ENCODE results near the gene ITSN1. TPM values are rescaled to one million over a fixed set of nuclear protein-coding genes. Genes with fewer than 3 reads are reported as not detected.
"Not testable (repeated sequence)": the region's sequence is repeated elsewhere in the genome, so short reads cannot be mapped to it uniquely, and the experiment has no call there.

Gene ITSN1
- total and polyA plus RNA-seq, 12 donors: 20.0 to 60.5 (median 36.7) TPM

- no peaks in the 10 kb centered on the region for H3K9me3 ChIP-seq (replicated peaks in 1 of 3)
- H3K4me1 ChIP-seq (replicated peaks in 1 of 2): peaks cover 0 to 12% of the 10 kb centered on the region in 2 donors
- no peak for TF ChIP-seq POLR2A (IDR thresholded peaks at IDR 0.05)
- no peak for TF ChIP-seq CTCF (IDR thresholded peaks at IDR 0.05)
- H3K4me3 ChIP-seq: no peak overlapping the region
- DNase-seq: no peak
- H3K27ac ChIP-seq: no peak overlapping the region
- intact Hi-C loops (cut with DNase I): no loop called here
- H3K27me3 ChIP-seq: no peaks in the 10 kb centered on the region
- H3K36me3 ChIP-seq (replicated peaks in 1 of 2): peaks cover 0 to 11% of the 10 kb centered on the region in 2 donors
- WGBS, 4 donors: 79 to 90% (median 82%) methylated on average over 4 of the region's 4 CpGs
Measured at GRCh38 chr21:33917421-33917820, 275.1 kb downstream of the ITSN1 start.

- intact Hi-C loops (cut with DNase I): loop anchor here (5.0 to 10.0 kb wide), 2 partner anchors 271 to 423 kb away; no protein-coding TSS in a partner anchor
- Histone ChIP-seq H3K9me3 (replicated peaks in 1 of 3) (no peaks in the 10 kb centered on the region), H3K27ac (no peak overlapping the region), H3K4me1 (replicated peaks in 1 of 2) (peaks cover 0 to 6% of the 10 kb centered on the region in 2 donors), H3K27me3 (no peaks in the 10 kb centered on the region), H3K4me3 (no peak overlapping the region), H3K36me3 (replicated peaks in 1 of 2) (no peaks in the 10 kb centered on the region)
- peak; percentile 80 to 96 (median 90) for DNase-seq
- TF ChIP-seq POLR2A (IDR thresholded peaks at IDR 0.05): no peak
- peak; percentile 92 to 97 (median 94) for TF ChIP-seq CTCF (IDR thresholded peaks at IDR 0.05)
- 22 to 76% (median 42%) methylated on average over 5 to 13 of the region's 13 CpGs for WGBS, 4 donors
Measured at GRCh38 chr21:33924079-33924765, 281.9 kb downstream of the ITSN1 start.

GRCh38 chr21:33924766-33925100, 282.4 kb downstream of the ITSN1 start:
- H3K27ac ChIP-seq: no peak overlapping the region
- H3K4me1 ChIP-seq (replicated peaks in 1 of 2): peaks cover 0 to 6% of the 10 kb centered on the region in 2 donors
- no peaks in the 10 kb centered on the region for H3K9me3 ChIP-seq (replicated peaks in 1 of 3)
- 79 to 94% (median 84%) methylated on average over 3 of the region's 3 CpGs for WGBS, 4 donors
- H3K4me3 ChIP-seq: no peak overlapping the region
- H3K27me3 ChIP-seq: no peaks in the 10 kb centered on the region
- no peak for DNase-seq
- TF ChIP-seq CTCF (IDR thresholded peaks at IDR 0.05): no peak
- TF ChIP-seq POLR2A (IDR thresholded peaks at IDR 0.05): no peak
- H3K36me3 ChIP-seq (replicated peaks in 1 of 2): no peaks in the 10 kb centered on the region
- intact Hi-C loops (cut with DNase I): loop anchor here (5.0 to 10.0 kb wide), 2 partner anchors 270 to 423 kb away; no protein-coding TSS in a partner anchor

- intact Hi-C loops (cut with DNase I): loop anchor here in 1 of 2 donors (10.0 kb wide), 1 partner anchor 269 kb away; no protein-coding TSS in a partner anchor
- H3K27me3 ChIP-seq; H3K27ac ChIP-seq; H3K36me3 ChIP-seq (replicated peaks in 1 of 2); H3K4me1 ChIP-seq (replicated peaks in 1 of 2); DNase-seq; H3K9me3 ChIP-seq (replicated peaks in 1 of 3); H3K4me3 ChIP-seq: not testable (repeated sequence)
- WGBS, 4 donors: 90 to 100% (median 93%) methylated on average over 1 to 2 of the region's 2 CpGs
Measured at GRCh38 chr21:33926248-33926647, 283.9 kb downstream of the ITSN1 start.

- H3K4me1 ChIP-seq (replicated peaks in 1 of 2); intact Hi-C loops (cut with DNase I); H3K9me3 ChIP-seq (replicated peaks in 1 of 3); H3K36me3 ChIP-seq (replicated peaks in 1 of 2); H3K27me3 ChIP-seq; DNase-seq: not testable (repeated sequence)
- Histone ChIP-seq H3K27ac (peak overlapping the region in 2 of 5 donors; percentile 21 to 39), H3K4me3 (peak overlapping the region in 1 of 4 donors; percentile 20)
- 86 to 93% (median 89%) methylated on average over 6 to 15 of the region's 34 CpGs for WGBS, 4 donors
Measured at GRCh38 chr21:33931052-33931798, 288.9 kb downstream of the ITSN1 start.
